Breast epithelium (tissue), 4 donors: ENCODE measurements around the gene FAM168A. TPM values are rescaled to one million over a fixed set of nuclear protein-coding genes. Genes with fewer than 3 reads are reported as not detected.

Experiments used
- DNase-seq, 2 donors: peaks; one replicate each; pipeline ENCODE4 v3.0.0-alpha.2; 2019; ENCODE audit warnings: low spot score in 2 of 2
- H3K27ac ChIP-seq, 2 donors: fragments of 200-600 bp; sonication (generic) in 1 of 2; one replicate each; pipeline ENCODE4 v1.5.1; 2016 to 2019; ENCODE audit warnings: mild to moderate bottlenecking in 1 of 2
- H3K27me3 ChIP-seq, 2 donors: fragments of 200-600 bp; sonication (generic) in 1 of 2; one replicate each; pipeline versions ENCODE4 v1.5.1 to v1.6.0; 2017 to 2019; ENCODE audit warnings: control low read depth in 1 of 2, mild to moderate bottlenecking in 1 of 2
- H3K36me3 ChIP-seq: fragments of 200-600 bp; one replicate; pipeline ENCODE4 v1.5.1; 2019
- H3K4me1 ChIP-seq, 2 donors: fragments of 200-600 bp; sonication (generic); one replicate each; pipeline ENCODE4 v1.5.1; 2016 to 2019; ENCODE audit warnings: control low read depth in 1 of 2
- H3K4me3 ChIP-seq, 3 donors: fragments of 200-600 bp; sonication (generic); 1 replicate in 2 of 3; 2 replicates in 1 of 3; pipeline ENCODE4 v1.5.1; 2016 to 2019; ENCODE audit warnings: mild to moderate bottlenecking in 3 of 3, moderate library complexity in 2 of 3
- H3K9me3 ChIP-seq, 2 donors: fragments of 200-600 bp; sonication (generic) in 1 of 2; one replicate each; pipeline ENCODE4 v1.5.1; 2016 to 2019; ENCODE audit warnings: control low read depth in 1 of 2
- CTCF ChIP-seq, 3 donors: fragments of 450-650 bp; IDR thresholded peaks; one replicate each; pipeline ENCODE4 v1.5.1; 2016 to 2017; ENCODE audit warnings: antibody characterized with exemption in 3 of 3, mild to moderate bottlenecking in 3 of 3, moderate library complexity in 3 of 3
- POLR2A ChIP-seq: fragments of 450-650 bp; IDR thresholded peaks from one replicate; pipeline ENCODE4 v1.6.1; 2016; ENCODE audit warnings: antibody characterized with exemption, mild to moderate bottlenecking, moderate library complexity
- POLR2AphosphoS5 ChIP-seq, 3 donors: sonication (generic); formaldehyde crosslinking; IDR thresholded peaks; one replicate each; pipeline ENCODE4 v1.6.1; 2017; ENCODE audit warnings: antibody characterized with exemption in 3 of 3
- intact Hi-C: fragments of 100-400 bp; cut with DNase I; formaldehyde crosslinking; loops from one replicate; pipeline ENCODE4 v1.15.1; 2023; ENCODE audit warnings: low total_unique reads
- total RNA-seq, 3 donors: library from RNA; depleted of rRNA; stranded (reverse); fragments of >200 nt; gene quantifications; one replicate each; pipeline ENCODE4 v1.1.0, GENCODE V29; 2016

Gene FAM168A
- total RNA-seq, 3 donors from 2014 or later: 26.5 to 41.9 (median 28.8) TPM

- no peaks in the 10 kb centered on the region for H3K36me3 ChIP-seq
- H3K27ac ChIP-seq: no peak overlapping the region
- no peak for DNase-seq
- H3K4me3 ChIP-seq: no peak overlapping the region
- intact Hi-C loops: no loop called here
- H3K27me3 ChIP-seq: no peaks in the 10 kb centered on the region
- no peak for TF ChIP-seq POLR2AphosphoS5 (IDR thresholded peaks at IDR 0.05)
- TF ChIP-seq POLR2A: no peak
- TF ChIP-seq CTCF (IDR thresholded peaks at IDR 0.05): no peak
- no peaks in the 10 kb centered on the region for H3K9me3 ChIP-seq
- H3K4me1 ChIP-seq: no peaks in the 10 kb centered on the region
These were observed 199.8 kb downstream of the FAM168A start for GRCh38 chr11:73398132-73398526.

GRCh38 chr11:73397468-73398131 is 200.3 kb downstream of the FAM168A start:
- Histone ChIP-seq H3K4me3 (no peak overlapping the region), H3K9me3 (no peaks in the 10 kb centered on the region), H3K4me1 (no peaks in the 10 kb centered on the region), H3K36me3 (no peaks in the 10 kb centered on the region), H3K27ac (no peak overlapping the region), H3K27me3 (no peaks in the 10 kb centered on the region)
- no peak for DNase-seq
- TF ChIP-seq POLR2A: no peak
- no peak for TF ChIP-seq CTCF (IDR thresholded peaks at IDR 0.05)
- TF ChIP-seq POLR2AphosphoS5 (IDR thresholded peaks at IDR 0.05): no peak
- intact Hi-C loops: no loop called here

- no peak for DNase-seq
- H3K4me3 ChIP-seq: no peak overlapping the region
- no peak overlapping the region for H3K27ac ChIP-seq
- H3K9me3 ChIP-seq: no peaks in the 10 kb centered on the region
- H3K4me1 ChIP-seq: no peaks in the 10 kb centered on the region
- no peaks in the 10 kb centered on the region for H3K36me3 ChIP-seq
- intact Hi-C loops: no loop called here
- H3K27me3 ChIP-seq: no peaks in the 10 kb centered on the region
- TF ChIP-seq CTCF (IDR thresholded peaks at IDR 0.05) (no peak), POLR2AphosphoS5 (IDR thresholded peaks at IDR 0.05) (no peak), POLR2A (no peak)
These were observed 200.9 kb downstream of the FAM168A start for GRCh38 chr11:73396985-73397384.

GRCh38 chr11:73396251-73396930 is 201.5 kb downstream of the FAM168A start:
- no peak for TF ChIP-seq CTCF (IDR thresholded peaks at IDR 0.05)
- TF ChIP-seq POLR2A: no peak
- no peak for TF ChIP-seq POLR2AphosphoS5 (IDR thresholded peaks at IDR 0.05)
- no peaks in the 10 kb centered on the region for H3K27me3 ChIP-seq
- no peaks in the 10 kb centered on the region for H3K9me3 ChIP-seq
- H3K27ac ChIP-seq: no peak overlapping the region
- intact Hi-C loops: no loop called here
- no peaks in the 10 kb centered on the region for H3K36me3 ChIP-seq
- H3K4me3 ChIP-seq: no peak overlapping the region
- no peak for DNase-seq
- no peaks in the 10 kb centered on the region for H3K4me1 ChIP-seq
